Suprapubic skin (tissue), 4 donors: ENCODE results near the gene NIPSNAP2. TPM values are rescaled to one million over a fixed set of nuclear protein-coding genes. Genes with fewer than 3 reads are reported as not detected.
"Not testable (repeated sequence)": the region's sequence is repeated elsewhere in the genome, so short reads cannot be mapped to it uniquely, and the experiment has no call there.

Source experiments
- DNase-seq, 2 donors: peaks; one replicate each; pipeline ENCODE4 v3.0.0-alpha.2; 2019; ENCODE audit warnings: low spot score in 2 of 2
- H3K27ac ChIP-seq: fragments of 200-600 bp; sonication (generic); one replicate; pipeline ENCODE4 v1.5.1; 2019
- H3K27me3 ChIP-seq: fragments of 200-600 bp; sonication (generic); one replicate; pipeline ENCODE4 v1.5.1; 2019
- H3K36me3 ChIP-seq: fragments of 200-600 bp; sonication (generic); one replicate; pipeline ENCODE4 v1.5.1; 2019
- H3K4me1 ChIP-seq: fragments of 200-600 bp; sonication (generic); one replicate; pipeline ENCODE4 v1.5.1; 2019
- H3K4me3 ChIP-seq: fragments of 200-600 bp; sonication (generic); one replicate; pipeline ENCODE4 v1.5.1; 2019; ENCODE audit warnings: mild to moderate bottlenecking
- H3K9me3 ChIP-seq: fragments of 200-600 bp; sonication (generic); one replicate; pipeline ENCODE4 v1.5.1; 2019
- EP300 ChIP-seq: sonication (generic); formaldehyde crosslinking; IDR thresholded peaks from one replicate; pipeline ENCODE4 v1.6.1; 2017; ENCODE audit warnings: antibody characterized with exemption
- POLR2A ChIP-seq, 2 donors: fragments of 450-650 bp; IDR thresholded peaks; one replicate each; pipeline ENCODE4 v1.6.1; 2017; ENCODE audit warnings: antibody characterized with exemption in 2 of 2, mild to moderate bottlenecking in 2 of 2, moderate library complexity in 2 of 2
- POLR2AphosphoS5 ChIP-seq, 3 donors: sonication (generic); formaldehyde crosslinking; IDR thresholded peaks; one replicate each; pipeline ENCODE4 v1.6.1; 2017; ENCODE audit warnings: antibody characterized with exemption in 3 of 3
- WGBS: methylation state at CpG from one replicate; pipeline ENCODE4 v1.1.5; 2018; 5-methylcytosine and 5-hydroxymethylcytosine counted together
- total RNA-seq, 4 donors: library from RNA; depleted of rRNA; stranded (reverse); fragments of >200 nt; gene quantifications; one replicate each; pipeline ENCODE4 v1.1.0, GENCODE V29; 2016
- TF ChIP-seq, protein P1 (sequence below), 2 donors: fragments of 200-600 bp in 1 of 2; fragments of 450-650 bp in 1 of 2; sonication (generic) in 1 of 2; IDR thresholded peaks; one replicate each; pipeline ENCODE4 v1.5.1; 2016 to 2019; ENCODE audit warnings: antibody characterized with exemption in 2 of 2, mild to moderate bottlenecking in 1 of 2, moderate library complexity in 1 of 2

Gene NIPSNAP2
- total RNA-seq, 4 donors from 2014 or later = 37.4 to 59.3 (median 48.6) TPM

DNA sequence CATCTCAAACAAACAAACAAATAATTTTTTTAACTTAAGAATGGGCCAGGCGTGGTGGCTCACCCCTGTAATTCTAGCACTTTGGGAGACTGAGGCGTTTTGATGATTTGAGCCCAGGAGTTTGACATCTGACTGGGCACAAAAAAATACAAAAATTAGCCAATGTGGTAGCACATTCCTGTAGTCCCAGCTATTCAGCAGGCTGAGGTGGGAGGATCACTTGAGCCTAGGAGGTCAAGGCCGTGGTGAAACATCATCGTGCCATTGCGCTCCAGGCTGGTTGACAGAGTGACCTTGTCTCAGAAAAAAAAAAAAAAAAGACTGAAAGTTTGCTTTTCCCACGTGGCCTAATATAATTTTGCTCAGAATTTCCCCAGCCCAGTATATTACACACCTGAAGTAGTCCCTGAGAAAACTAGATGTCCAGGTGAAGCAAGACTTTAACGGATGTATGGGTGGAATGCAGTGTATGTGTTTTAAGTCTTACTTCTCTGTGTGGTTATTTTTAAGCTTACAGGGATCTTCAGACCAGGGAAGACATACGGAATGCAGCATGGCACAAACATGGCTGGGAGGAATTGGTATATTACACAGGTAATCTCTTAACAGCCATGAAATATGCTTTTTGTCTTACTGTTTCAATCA lies 32.6 kb downstream of the NIPSNAP2 start:
- Histone ChIP-seq H3K36me3 (peaks cover 69% of the 10 kb centered on the region), H3K27me3 (no peaks in the 10 kb centered on the region), H3K4me3 (no peak overlapping the region), H3K4me1 (no peaks in the 10 kb centered on the region), H3K27ac (no peak overlapping the region), H3K9me3 (no peaks in the 10 kb centered on the region)
- TF ChIP-seq POLR2A (IDR thresholded peaks at IDR 0.05) = no peak
- TF ChIP-seq POLR2AphosphoS5 (IDR thresholded peaks at IDR 0.05) = no peak
- TF ChIP-seq, protein P1, sequence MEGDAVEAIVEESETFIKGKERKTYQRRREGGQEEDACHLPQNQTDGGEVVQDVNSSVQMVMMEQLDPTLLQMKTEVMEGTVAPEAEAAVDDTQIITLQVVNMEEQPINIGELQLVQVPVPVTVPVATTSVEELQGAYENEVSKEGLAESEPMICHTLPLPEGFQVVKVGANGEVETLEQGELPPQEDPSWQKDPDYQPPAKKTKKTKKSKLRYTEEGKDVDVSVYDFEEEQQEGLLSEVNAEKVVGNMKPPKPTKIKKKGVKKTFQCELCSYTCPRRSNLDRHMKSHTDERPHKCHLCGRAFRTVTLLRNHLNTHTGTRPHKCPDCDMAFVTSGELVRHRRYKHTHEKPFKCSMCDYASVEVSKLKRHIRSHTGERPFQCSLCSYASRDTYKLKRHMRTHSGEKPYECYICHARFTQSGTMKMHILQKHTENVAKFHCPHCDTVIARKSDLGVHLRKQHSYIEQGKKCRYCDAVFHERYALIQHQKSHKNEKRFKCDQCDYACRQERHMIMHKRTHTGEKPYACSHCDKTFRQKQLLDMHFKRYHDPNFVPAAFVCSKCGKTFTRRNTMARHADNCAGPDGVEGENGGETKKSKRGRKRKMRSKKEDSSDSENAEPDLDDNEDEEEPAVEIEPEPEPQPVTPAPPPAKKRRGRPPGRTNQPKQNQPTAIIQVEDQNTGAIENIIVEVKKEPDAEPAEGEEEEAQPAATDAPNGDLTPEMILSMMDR (IDR thresholded peaks at IDR 0.05) = no peak
- TF ChIP-seq EP300 = no peak
- 93% methylated on average over 8 of the region's 8 CpGs for WGBS
- no peak for DNase-seq

DNA sequence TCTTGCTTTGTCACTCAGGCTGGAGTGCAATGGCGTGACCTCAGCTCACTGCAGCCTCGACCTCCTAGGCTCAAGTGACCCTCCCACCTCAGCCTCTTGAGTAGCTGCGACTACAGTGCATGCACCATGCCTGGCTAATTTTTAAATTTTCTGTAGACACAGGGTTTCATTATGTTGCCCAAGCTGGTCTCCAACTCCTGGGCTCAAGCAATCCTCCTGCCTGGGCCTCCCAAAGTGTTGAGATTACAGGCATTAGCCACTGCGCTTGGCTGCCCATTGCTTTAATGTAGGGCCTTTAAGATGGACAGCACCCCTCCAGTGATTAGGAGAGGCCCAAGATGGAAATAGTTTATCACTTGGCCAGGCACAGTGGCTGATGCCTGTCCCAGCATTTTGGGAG lies 39.4 kb downstream of the NIPSNAP2 start:
- Histone ChIP-seq H3K27ac (no peak overlapping the region), H3K9me3 (no peaks in the 10 kb centered on the region), H3K4me1 (no peaks in the 10 kb centered on the region), H3K36me3 (peaks cover 16% of the 10 kb centered on the region), H3K4me3 (no peak overlapping the region), H3K27me3 (no peaks in the 10 kb centered on the region)
- TF ChIP-seq EP300 (no peak), POLR2A (IDR thresholded peaks at IDR 0.05) (no peak)
- 97% methylated on average over 4 of the region's 4 CpGs for WGBS
- DNase-seq = no peak

DNA sequence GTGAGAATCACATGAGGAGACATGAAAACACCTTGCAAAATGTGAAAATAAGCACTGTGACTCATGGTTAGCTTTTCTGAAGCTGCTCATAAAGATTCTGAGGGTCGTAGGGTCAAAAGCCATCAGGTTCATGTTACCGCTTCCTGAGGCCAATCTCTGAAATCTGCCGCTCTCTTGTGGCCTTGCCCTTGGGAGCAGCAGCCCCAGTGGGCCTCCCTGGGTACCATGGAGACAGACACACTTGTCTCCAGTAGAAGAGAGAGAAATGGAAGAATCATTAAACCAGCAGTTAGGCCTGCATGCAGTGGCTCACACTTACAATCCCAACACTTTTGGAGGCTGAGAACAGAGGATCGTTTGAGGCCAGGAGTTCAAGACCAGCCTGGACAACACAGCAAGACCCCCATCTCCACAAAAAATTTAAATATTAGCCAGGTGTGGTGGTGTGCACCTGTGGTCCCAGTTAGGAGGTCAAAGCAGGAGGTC lies 42.8 kb downstream of the NIPSNAP2 start:
- Histone ChIP-seq H3K9me3 (no peaks in the 10 kb centered on the region), H3K4me3 (no peak overlapping the region), H3K27ac (no peak overlapping the region), H3K36me3 (no peaks in the 10 kb centered on the region), H3K27me3 (no peaks in the 10 kb centered on the region), H3K4me1 (peaks cover 10% of the 10 kb centered on the region)
- WGBS = 86% methylated on average over 4 of the region's 4 CpGs
- TF ChIP-seq POLR2AphosphoS5 (IDR thresholded peaks at IDR 0.05) = no peak
- TF ChIP-seq, protein P1 (IDR thresholded peaks at IDR 0.05) = no peak
- TF ChIP-seq POLR2A (IDR thresholded peaks at IDR 0.05) = no peak
- TF ChIP-seq EP300 = no peak
- DNase-seq = no peak

DNA sequence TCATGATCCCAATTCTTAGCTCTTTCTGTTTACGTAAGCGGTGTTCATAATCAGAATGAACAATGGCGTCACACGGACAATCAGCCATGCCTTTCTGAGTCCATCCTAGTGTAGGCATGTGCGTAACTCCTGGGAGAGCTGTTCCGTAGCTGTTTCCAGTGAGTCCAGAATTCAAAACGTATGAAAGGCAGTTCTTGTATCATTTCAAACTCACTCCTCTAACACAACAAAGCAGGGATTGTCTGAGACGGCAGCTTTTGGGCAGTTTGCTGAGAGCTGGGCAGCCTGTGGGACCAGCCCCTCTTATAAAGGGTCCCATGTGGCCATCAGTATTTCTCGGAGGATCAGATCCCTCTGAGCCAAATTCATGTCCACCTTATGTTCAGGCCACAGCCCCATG lies 43.5 kb downstream of the NIPSNAP2 start:
- no peaks in the 10 kb centered on the region for H3K9me3 ChIP-seq
- H3K4me1 ChIP-seq = peaks cover 10% of the 10 kb centered on the region
- no peak for DNase-seq
- H3K4me3 ChIP-seq = no peak overlapping the region
- no peak for TF ChIP-seq POLR2AphosphoS5 (IDR thresholded peaks at IDR 0.05)
- no peak for TF ChIP-seq EP300
- TF ChIP-seq, protein P1 (IDR thresholded peaks at IDR 0.05) = no peak
- no peak for TF ChIP-seq POLR2A (IDR thresholded peaks at IDR 0.05)
- no peak overlapping the region for H3K27ac ChIP-seq
- H3K27me3 ChIP-seq = no peaks in the 10 kb centered on the region
- H3K36me3 ChIP-seq = no peaks in the 10 kb centered on the region
- WGBS = 86% methylated on average over 9 of the region's 9 CpGs

DNA sequence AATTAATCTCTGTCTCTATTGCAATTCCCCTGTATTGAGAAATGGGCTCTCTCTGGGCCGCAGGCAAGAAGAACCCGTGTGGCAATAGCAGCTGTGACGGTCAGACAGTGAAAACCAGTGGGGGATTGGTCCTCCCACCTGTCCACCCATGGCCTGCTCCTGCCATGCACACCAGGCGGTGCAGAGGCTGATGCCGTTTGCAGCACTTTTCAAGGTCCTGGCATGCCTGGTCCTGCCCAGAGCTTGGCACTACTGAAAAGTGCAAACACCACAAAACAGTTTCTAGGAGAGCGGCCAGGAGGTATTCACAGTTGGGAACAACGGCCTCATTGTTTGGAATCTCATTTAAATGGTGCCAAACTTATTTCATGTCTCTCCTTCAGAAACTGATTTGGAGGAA lies 45.3 kb downstream of the NIPSNAP2 start:
- Histone ChIP-seq H3K27ac (no peak overlapping the region), H3K36me3 (peaks cover 12% of the 10 kb centered on the region)

DNA sequence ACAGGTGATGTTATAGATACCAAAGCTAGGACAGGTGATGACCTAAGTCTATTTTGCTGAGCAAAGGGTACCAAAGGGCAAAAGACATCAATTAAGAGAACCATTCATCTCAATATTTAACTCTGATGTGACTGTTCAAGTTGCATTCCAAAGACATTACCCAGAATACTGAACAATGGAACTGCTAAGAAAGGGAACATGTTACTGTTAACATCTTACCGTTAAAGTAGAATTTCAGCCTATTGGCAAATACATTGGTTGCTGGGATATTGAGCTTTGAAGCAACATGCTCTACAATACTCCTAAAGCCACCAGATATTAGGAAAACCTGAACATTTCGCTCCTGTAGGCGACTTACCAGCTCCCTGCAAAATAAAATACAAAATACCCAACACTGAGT lies 52.6 kb downstream of the NIPSNAP2 start:
- 92% methylated on average over 3 of the region's 3 CpGs for WGBS
- not testable (repeated sequence) for H3K4me1 ChIP-seq, H3K4me3 ChIP-seq, DNase-seq, H3K27ac ChIP-seq, H3K9me3 ChIP-seq, H3K27me3 ChIP-seq
- H3K36me3 ChIP-seq = peaks cover 28% of the 10 kb centered on the region

More for the DNA sequence above, 45.3 kb downstream of the NIPSNAP2 start:
- no peak for DNase-seq
- Histone ChIP-seq H3K4me1 (peaks cover 10% of the 10 kb centered on the region), H3K27me3 (no peaks in the 10 kb centered on the region), H3K4me3 (no peak overlapping the region), H3K9me3 (no peaks in the 10 kb centered on the region)
- 44% methylated on average over 5 of the region's 7 CpGs for WGBS
- TF ChIP-seq POLR2A (IDR thresholded peaks at IDR 0.05) = no peak
- TF ChIP-seq, protein P1 (IDR thresholded peaks at IDR 0.05) = no peak
